Astrocyte (in vitro differentiated cells and primary cell): Measurements from ENCODE around the gene SARDH.

ENCODE experiments used
- EZH2 ChIP-seq: IDR thresholded peaks from 2 replicates; pipeline ENCODE4 v1.6.1; 2012; ENCODE audit warnings: mild to moderate bottlenecking, low read length, inconsistent platforms; ENCODE audit not compliant: insufficient read depth
- TF ChIP-seq, protein P1 (sequence below): IDR thresholded peaks from 2 replicates; pipeline ENCODE4 v1.5.1; 2011; ENCODE audit warnings: low read depth, mild to moderate bottlenecking, inconsistent platforms, low read length, moderate library complexity; ENCODE audit not compliant: insufficient read depth

GRCh38 chr9:133777068-133777791 is 39.1 kb upstream of the SARDH start:
- TF ChIP-seq, protein P1, sequence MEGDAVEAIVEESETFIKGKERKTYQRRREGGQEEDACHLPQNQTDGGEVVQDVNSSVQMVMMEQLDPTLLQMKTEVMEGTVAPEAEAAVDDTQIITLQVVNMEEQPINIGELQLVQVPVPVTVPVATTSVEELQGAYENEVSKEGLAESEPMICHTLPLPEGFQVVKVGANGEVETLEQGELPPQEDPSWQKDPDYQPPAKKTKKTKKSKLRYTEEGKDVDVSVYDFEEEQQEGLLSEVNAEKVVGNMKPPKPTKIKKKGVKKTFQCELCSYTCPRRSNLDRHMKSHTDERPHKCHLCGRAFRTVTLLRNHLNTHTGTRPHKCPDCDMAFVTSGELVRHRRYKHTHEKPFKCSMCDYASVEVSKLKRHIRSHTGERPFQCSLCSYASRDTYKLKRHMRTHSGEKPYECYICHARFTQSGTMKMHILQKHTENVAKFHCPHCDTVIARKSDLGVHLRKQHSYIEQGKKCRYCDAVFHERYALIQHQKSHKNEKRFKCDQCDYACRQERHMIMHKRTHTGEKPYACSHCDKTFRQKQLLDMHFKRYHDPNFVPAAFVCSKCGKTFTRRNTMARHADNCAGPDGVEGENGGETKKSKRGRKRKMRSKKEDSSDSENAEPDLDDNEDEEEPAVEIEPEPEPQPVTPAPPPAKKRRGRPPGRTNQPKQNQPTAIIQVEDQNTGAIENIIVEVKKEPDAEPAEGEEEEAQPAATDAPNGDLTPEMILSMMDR = no peak
- no peak for TF ChIP-seq EZH2
